EH (cell line): ENCODE measurements around the gene USP6.
"Not testable (repeated sequence)": the region's sequence is repeated elsewhere in the genome, so short reads cannot be mapped to it uniquely, and the experiment has no call there.

Source experiments
- DNase-seq: peaks from one replicate; pipeline ENCODE4 v3.0.0-alpha.2; 2015; ENCODE audit warnings: low read depth

Gene USP6

DNA sequence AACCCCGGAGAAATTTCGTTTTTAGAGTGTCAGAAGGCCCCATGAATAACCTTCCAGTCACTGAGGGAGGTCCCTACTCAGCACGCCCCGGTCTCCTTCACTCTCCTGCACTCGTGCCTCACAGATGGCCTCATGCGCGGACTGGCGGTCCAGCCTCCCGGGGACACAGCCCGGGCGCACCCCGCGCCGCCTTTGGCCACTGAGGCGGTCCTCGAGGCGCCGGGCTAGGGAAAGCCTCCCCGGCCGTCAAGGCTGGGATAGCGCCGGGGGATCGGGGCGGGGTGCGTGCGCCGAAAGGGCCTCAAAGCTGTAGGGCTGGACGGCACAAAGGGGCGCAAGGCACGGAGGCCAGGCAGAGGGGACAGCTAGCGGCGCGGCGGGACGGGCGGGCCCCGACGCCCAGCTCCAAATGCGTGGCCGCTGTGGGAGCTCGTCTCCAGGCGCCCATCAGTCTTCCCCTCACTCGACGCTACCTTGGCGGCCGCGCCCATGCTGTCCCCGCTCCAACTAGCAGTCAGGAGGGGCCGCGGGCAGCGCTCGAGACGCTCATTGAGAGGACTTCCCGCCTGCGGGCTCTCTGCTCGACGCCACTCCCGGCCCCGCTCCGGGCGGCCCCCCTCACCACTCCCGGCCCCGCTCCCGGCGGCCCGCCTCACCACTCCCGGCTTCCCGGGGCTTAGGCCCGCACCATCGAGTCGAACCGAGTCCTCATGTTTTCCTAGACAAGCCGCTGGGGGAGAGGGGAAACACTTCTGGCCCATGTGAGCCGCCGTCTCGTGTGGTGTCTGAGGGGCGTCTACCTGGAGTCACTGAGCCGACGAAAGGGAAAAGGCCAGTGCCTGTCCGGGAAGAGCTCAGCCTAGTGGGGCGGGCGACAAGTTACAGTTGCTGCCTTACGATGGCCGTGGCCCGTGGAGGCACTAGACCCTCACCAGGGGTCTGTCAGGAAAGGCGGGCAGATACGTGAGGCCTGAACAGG, at the start of gene USP6:
USP6 (plus strand) TSS at position 360 of the 979 bp plus-strand sequence. CDS start 14,336 bp downstream, outside the sequence.
- DNase-seq, result no peak

DNA sequence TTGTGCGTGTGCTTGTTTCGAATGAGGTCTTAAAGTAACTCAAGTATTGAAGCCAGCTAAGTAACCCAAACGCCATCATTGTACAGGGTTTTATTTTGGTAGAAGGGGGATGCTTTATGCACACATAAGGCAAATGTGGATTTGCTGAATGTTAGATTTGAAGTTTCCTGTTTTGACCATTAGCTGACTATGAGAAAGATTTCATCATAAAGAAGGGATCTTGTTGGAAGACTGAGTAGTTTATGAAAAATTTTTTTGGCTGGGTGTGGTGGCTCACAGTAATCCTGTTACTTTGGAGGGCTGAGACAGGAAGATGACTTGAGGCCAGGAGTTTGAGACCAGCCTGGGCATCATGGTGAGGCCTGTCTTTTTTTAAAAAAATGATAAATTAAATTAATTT, 47.6 kb upstream of the USP6 start:
- no peak for DNase-seq

DNA sequence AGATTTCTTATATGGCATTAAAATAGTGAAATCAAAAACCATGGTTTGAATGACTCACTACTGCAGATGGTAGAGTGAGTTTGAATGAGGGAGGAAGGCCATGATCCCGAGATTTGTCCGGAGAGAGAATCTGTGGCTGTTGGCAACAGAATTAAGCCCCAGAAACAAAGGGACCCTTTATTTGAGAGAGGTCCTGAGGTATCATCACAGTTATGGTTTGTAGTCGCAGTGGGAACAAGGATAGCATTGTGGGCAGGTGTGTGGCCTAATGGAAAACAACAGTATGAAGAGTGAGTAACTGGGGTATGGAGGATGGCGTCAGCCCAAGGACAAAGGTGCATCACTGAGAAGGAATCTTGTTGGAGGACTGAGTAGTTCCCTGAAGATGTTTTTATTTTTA, 46.1 kb upstream of the USP6 start:
- DNase-seq, result no peak

DNA sequence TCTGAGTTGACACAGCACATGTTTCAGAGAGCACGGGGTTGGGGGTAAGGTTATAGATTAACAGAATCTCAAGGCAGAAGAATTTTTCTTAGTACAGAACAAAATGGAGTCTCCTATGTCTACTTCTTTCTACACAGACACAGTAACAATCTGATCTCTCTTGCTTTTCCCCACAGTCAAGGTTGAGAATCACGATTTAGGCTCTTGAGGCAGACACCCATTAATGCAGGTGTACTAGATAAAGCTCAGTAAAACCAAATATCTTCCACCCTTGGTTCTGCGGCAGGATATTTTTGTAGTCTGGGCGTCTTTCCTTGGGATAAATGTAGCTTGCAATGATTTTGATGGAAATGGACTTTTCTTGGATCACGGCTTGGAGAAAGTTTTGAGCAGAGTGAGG, 40.4 kb upstream of the USP6 start:
- not testable (repeated sequence) for DNase-seq

DNA sequence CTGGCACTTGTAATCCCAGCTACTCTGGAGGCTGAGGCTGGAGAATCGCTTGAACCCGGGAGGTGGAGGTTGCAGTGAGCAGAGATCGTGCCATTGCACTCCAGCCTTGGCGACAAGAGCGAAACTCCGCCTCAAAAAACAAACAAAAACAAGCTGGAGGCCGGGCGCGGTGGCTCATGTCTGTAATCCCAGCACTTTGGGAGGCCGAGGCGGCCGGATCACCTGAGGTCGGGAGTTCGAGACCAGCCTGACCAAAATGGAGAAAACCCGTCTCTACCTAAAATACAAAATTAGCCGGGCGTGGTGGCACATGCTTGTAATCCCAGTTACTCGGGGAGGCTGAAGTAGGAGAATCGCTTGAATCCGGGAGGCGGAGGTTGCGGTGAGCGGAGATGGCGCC, 38.6 kb upstream of the USP6 start:
- DNase-seq, result not testable (repeated sequence)

DNA sequence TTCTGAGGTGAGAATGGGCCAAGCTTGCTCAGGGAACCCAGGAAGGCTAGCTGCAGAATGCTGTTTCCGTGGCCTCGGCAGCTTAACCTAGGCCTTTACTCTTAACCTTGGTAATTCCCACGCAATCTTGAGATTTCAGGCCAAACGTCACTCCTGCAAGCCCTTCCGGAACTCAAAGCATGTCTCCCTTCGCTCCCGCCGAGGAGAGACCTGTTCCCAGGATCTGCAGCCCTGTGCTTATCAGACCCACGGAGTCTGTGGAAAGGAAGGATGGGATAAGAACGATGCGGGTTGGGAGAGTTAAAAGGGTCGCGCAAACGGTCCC, 38.1 kb upstream of the USP6 start:
- DNase-seq, result no peak

DNA sequence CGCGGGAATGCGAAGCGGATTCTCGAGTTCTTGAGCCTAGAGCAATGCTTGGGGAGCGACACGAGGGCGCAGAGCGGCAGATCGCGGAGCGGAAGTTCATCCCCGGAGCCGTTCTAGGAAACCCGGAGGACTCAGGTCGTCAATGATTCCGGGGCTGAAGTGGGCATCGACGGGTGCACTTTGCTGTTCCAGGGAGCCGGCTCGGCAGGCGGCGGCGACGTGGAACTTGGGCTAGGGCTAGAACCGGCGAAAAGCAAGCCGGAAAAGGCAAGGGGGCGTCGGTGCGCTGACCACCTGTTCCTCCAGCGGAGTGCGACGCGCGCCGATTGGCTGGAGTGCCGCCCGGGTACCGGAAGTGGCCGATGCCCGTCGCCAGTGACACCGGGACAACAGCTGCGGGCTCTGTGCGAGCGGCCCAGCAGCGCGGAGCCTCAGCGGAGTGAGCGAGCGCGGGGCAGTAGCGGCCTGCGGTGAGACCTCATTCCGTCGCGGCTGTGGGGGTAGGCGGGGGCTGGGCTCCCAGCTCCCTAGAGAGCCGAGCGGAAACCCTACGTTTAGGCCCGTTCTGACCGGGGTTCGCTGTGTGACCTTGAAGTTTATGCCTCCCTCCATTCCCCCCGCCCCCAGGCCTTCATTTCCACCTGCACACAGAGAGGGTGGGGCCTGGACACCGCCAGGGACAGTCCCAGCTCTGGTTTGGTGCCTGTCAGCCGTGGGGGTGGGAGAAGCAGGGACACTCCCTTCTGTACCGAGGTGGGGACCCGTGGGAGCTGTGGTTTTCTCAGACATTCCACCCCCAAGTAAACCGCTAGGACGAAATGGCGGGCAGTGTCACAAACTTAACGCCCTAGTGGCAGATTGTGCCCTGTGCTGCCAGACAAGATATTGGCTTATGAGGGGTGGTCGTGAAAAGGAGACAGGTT, 37.5 kb upstream of the USP6 start, which contains the start of gene ZFP3:
ZFP3 (plus strand) TSS at position 362 of the 923 bp plus-strand sequence. CDS start 13,038 bp downstream, outside the sequence.
- peak; percentile 78 for DNase-seq

DNA sequence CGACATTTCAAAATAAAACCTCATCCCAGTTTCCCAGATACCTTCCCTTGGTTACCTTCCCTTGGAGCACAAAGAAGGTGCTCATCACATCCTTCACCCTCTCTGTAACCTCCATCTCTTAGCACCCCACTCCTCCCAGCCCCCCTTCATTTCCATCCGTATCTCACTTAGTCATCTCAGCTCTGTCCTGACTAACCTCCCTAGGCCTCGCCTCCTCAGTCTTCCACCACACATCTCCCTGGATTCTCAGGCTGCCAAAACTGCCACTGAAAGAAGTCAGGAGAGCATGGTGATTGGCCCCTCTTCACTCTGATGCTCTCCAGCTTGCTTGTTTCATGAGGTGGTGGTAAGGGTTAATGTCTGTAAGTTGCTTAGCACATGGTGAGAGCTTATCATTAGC, 35.2 kb upstream of the USP6 start:
- no peak for DNase-seq

DNA sequence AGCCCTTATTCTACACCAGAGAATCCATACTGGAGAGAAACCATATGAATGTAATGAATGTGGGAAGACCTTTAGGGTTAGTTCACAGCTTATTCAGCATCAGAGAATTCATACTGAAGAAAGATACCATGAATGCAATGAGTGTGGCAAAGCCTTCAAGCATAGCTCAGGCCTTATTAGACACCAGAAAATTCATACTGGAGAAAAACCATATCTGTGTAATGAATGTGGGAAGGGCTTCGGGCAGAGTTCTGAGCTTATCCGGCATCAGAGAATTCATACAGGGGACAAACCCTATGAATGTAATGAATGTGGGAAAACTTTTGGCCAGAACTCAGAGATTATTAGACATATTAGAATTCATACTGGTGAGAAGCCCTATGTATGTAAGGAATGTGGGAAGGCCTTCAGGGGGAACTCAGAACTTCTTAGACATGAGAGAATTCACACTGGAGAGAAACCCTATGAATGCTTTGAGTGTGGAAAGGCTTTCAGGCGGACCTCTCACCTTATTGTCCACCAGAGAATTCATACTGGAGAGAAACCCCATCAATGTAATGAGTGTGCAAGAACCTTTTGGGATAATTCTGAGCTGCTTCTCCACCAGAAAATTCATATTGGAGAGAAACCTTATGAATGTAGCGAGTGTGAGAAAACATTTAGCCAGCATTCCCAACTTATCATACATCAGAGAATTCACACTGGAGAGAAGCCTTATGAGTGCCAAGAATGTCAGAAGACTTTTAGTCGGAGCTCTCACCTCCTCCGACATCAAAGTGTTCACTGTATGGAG, 23.4 kb upstream of the USP6 start:
- DNase-seq, result no peak

DNA sequence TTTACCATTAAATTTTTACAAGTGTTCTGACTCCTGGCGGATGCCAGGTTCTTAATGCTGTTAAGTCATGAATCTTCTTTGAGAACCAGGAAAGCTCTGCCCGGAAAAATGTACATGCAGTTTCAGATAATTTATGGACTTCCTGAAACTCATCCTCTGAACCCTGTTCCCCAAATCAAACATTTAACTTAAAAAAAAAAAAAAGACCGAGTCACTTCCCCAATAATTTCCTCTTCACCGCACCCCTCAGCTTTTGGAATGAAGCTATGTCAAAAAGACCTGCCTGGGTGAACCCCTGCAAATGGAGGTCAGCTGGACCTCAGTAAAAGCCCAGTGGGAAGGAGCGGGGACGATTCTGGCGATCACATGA, 19.1 kb upstream of the USP6 start:
- DNase-seq, result no peak

DNA sequence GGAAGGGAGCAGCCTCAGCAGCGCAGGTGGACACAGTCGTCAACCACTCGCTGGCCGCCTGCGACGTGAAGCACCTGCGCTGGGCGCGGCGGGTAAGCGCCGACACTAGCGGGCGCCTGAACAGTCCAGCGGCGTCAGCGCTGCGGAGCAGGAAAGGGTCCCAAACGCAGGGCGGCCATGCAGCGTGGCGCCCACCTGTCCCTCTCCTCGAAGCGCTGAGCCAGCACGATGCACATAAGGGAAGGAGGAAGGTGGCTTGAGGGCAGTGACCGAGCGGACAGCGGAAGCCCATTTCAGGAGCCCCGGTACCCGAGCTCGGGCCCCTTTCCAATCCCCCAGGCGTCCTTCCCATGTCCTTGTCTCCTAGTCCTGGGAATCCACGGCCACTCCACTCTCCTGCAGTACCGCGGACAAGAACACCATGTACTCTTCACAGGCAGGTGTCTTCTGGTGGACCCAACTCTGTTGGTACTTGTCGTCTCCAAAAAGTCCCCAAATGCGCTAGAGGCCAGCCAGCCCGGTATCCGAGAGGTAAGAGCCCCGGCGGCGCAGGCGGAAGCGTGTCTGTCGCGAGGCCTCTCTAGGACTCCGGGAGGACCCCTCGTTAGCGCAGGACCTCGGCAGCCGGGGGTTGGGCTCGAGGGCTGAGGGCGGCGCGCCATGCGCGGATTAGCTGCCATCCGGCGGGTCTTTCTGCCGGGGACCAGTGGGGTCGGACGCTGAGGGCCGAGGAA, 18.6 kb upstream of the USP6 start:
- DNase-seq, result no peak

DNA sequence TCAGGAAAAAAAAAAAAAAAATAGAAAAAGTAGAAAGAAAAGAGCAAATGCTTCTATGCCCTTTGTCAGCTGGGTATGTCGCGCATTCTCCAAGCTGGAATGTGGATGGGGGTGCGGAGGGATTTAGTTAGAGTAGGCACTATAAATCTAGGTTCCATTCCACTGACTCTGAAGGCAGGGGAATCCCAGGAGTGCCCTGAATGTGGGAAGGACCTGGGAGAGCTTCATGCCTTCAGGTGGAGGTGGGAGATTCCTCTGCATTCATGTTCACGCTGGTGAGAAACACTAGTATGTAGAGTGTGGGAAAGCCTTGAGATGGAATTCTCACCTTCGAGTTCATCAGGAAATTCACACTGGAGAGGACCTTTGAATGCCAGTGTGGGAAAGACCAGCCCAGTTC, 16.6 kb upstream of the USP6 start:
- DNase-seq, result no peak

DNA sequence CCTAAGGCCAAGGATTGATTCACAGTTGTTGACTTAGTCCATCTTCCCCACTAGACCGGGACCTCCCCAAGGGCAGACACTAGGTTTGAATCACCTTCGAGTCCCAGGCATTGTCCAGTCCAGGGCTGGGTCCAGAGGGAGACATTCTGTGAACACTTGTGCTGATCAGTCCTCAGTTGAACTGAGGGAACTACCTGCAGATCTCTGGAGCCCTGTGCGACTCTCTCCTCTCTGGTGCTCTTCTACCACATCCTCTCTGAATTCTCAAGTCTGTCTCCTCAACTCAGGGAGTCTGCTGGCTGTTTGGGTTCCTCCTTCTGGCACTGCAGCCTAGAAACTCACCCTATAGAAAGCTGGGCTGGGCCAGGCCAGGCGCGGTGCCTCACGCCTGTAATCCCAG, 15.0 kb upstream of the USP6 start:
- no peak for DNase-seq

DNA sequence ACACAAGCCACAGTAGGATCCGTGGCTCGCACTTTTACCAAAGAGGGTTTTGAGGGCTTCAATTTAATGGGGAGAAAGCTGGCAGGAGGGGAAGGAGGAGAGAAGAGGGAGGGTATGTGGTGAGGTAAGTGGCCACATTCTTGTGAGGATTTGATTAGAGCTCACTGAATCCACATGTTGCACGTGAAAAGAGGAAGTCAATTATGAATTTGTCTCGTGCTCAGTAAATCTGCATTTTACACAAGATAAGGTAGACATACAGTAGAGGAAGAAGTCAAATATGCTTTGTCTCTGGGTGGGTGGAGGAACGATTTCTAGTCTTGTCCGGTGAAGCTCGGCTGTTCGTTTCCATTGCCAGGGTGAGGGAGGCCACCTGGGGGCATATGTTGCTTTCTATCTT, 5.0 kb upstream of the USP6 start:
- DNase-seq, result no peak

DNA sequence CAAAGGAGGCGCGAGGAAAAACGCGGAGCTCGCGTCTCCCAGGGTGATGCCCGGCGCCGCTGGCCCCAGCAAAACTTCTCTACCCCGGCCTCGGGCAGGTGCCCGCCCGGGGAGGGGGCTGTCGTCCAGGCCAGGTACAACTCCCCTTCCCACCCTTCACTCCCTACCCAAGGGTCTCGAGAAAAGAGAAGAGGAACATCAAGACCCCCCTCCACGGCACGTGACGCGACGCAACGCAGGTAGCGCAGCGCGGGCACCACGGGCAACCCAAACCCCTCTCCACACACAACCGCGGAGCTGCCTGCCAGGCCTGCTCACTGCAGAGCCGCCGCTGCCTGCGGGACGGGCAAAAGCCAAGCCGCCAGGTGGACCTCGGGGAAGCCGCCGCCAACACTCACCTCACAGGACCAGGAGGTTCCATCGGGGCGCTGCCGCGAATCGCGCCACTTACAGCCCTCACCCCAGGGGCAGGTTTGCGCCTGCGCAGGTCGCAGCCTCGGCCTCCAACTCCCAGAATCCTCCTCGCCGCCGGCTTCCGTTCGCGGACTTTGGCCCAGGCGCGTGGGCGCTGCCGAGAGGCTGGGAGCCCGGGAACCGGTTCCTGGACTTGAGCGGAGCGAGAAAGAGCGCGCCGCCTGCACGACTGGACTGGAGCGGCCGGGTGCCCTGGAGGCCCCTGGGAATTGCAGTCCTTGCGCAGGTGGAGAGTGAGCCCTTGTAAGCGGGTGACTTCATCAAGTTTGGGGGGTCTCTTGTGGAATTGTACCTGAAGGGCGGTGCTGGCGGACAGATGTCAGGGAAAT, 4.2 kb upstream of the USP6 start, which contains the start of gene ZNF232:
ZNF232 (minus strand) TSS at position 477 of the 803 bp plus-strand sequence; CDS start at position 421, 56 bp downstream.
- peak; percentile 91 for DNase-seq

DNA sequence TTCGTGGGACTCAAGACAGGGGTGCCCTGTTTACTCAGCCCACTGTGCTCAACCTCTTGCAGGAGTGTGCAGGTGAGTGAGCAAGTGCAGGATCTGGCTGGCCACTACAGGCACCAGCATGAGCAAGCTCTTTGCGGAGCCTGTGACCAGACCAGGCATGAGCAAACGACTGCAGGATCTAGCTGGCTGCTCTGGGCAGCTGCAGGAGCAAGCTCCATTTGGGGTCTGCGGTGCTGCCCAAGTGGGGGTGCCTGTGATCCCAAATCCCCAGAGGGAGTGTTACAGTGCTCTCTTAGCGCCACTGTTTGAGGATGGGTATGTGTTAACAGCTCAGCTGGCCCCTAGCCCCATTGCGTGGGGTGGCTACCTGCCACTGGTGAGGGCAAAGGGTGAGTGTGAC, 2.4 kb downstream of the USP6 start:
- no peak for DNase-seq

DNA sequence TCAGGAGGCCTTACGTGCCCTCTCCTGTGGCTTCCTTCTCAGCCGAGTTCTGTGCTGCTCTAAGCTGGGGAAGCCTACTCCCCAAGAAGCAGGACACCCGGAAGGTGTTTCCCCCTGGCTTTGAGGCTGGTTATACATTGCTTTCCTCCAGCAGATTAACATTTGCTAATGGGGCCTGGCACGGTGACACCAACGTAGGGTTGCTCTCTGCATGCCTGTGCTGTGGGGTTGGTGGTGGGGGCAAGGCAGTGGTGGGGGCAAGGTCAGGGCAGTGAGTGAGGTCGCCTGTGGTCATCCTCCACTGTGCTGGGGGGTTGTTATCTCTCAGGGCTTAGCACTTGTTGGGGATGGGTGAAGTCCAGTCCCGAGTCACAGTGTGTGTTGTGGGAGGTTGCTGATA, 4.2 kb downstream of the USP6 start:
- DNase-seq, result no peak

DNA sequence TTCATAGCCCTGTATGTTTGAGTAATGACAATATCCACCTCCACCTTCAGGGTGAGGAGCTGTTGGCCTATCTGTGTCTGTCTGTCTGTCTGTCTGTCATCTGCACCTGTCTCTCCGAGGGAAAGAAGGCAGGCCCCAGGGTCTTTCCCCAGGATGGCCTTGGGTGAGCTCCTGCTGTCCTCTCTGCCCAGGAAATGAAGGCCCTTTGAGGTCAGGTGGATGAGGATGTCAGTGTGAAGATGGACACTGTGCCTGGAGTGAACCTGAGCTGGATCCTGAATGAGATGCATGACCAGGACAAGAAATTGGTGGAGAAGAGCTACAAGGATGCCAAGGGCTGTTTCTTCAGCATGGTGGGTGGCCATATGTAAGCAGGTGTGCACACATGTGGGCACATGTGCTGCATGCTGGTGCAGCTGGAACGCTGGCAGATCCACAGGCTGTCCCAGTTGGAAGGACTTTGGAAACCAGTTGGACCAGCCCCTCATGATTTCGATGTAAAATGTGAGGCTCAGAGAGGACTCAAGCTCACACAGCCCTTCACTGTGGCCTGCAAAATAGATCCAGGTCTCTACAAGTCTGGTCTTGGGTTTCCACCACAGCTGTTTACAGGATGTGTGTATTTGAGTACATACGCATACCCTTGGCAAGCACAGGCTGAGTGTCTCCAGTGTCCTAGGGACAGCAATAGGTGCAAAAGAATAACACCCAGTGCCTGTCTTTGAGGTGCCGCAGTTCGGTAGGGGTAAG, 4.8 kb downstream of the USP6 start:
- not testable (repeated sequence) for DNase-seq

DNA sequence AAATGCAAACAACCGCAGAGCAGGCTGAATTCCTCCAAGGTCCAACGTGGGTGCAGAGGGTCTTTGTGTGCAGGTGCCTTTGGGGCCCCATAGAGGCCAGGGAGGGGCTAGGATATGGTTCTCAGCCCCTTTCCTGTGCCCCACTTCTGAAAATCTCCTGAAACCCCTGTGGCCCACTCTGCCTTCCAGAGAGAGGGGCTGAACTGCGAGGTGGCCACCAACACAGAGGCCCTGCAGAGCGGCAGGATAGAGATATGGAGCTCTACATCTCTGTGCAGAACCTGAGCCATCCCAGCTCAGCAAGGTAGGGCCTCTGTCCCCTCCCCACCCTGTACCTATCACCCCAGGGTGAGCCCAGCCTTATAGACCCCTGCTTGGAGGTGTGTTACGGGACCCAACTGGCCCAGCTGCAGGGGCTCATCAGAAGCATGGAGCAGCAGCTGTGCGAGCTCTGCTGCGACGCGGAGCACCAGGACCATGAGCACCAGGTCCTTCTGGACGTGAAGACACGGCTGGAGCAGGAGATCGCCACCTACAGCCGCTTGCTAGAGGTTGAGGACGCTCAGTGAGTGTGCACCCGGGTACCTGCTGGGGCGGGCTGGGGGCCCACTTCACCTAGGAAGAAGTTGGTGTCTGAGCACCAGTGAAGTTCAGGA, 5.5 kb downstream of the USP6 start:
- DNase-seq, result no peak
